ENCODE data around the gene TNFRSF17. TPM values are rescaled to one million over a fixed set of nuclear protein-coding genes. Genes with fewer than 3 reads are reported as not detected.

TNFRSF17 gene
- total and polyA plus RNA-seq, 2 of the 13 experiments (the other 11 are each of a cell fraction or from before 2014, with no cell fraction given): not detected

GRCh38 chr16:11968577-11968976, 3.6 kb downstream of the TNFRSF17 start:
- WGBS (ENCODE audit: low lambda C conversion rate): 57% methylated on average over 3 of the region's 3 CpGs
- Histone ChIP-seq H3K9me3 (ENCODE audit: low read length) (no peaks in the 10 kb centered on the region), H3K9ac (ENCODE audit: insufficient read depth, low read depth, low read length) (no peak overlapping the region), H3K4me3 (replicated peaks in 1 of 3; ENCODE audit: insufficient read depth in 1 of 3, low read depth in 2 of 3, low read length in 3 of 3) (no peak overlapping the region), H3K36me3 (replicated peaks in 1 of 2; ENCODE audit: control insufficient read depth in 1 of 2, insufficient read depth in 2 of 2, low read length in 2 of 2) (no peaks in the 10 kb centered on the region), H3K27me3 (ENCODE audit: control insufficient read depth in 1 of 2, insufficient read depth in 2 of 2, low read length in 2 of 2) (peaks cover 4 to 19% of the 10 kb centered on the region in 2 experiments; a peak in 4 of 5 replicates), H4K20me1 (ENCODE audit: insufficient read depth, low read length) (no peaks in the 10 kb centered on the region), H3K79me2 (ENCODE audit: insufficient read depth, low read length) (no peaks in the 10 kb centered on the region), H2AFZ (ENCODE audit: low read length) (no peak overlapping the region), H3K27ac (ENCODE audit: extremely low read length, insufficient read depth, low read length) (no peak overlapping the region), H3K4me2 (ENCODE audit: low read depth, low read length) (no peak overlapping the region), H3K4me1 (ENCODE audit: insufficient read depth, low read length) (peaks cover 22% of the 10 kb centered on the region)
- FAIRE-seq (no peak), ATAC-seq (no peak), DNase-seq (ENCODE audit: low spot score) (no peak)
- BruUV-seq (replicated peaks): no TSS peak
- TF ChIP-seq, protein P1, sequence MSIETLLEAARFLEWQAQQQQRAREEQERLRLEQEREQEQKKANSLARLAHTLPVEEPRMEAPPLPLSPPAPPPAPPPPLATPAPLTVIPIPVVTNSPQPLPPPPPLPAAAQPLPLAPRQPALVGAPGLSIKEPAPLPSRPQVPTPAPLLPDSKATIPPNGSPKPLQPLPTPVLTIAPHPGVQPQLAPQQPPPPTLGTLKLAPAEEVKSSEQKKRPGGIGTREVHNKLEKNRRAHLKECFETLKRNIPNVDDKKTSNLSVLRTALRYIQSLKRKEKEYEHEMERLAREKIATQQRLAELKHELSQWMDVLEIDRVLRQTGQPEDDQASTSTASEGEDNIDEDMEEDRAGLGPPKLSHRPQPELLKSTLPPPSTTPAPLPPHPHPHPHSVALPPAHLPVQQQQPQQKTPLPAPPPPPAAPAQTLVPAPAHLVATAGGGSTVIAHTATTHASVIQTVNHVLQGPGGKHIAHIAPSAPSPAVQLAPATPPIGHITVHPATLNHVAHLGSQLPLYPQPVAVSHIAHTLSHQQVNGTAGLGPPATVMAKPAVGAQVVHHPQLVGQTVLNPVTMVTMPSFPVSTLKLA (IDR thresholded peaks at IDR 0.05): no peak
- TF ChIP-seq ZNF496 (CRISPR knock-in tag; IDR thresholded peaks at IDR 0.05; ENCODE audit: insufficient replicate concordance) (no peak), MAFK (conservative IDR thresholded peaks at IDR 0.05 in 1 of 2, IDR thresholded peaks at IDR 0.05 in 1 of 2; ENCODE audit: low read length in 2 of 2) (peak; percentile 91 to 93), ZNF670 (CRISPR knock-in tag; IDR thresholded peaks at IDR 0.05; ENCODE audit: borderline replicate concordance) (no peak), MAFF (IDR thresholded peaks at IDR 0.05; ENCODE audit: low read depth, low read length) (peak; percentile 89), ZNF724P (CRISPR knock-in tag; IDR thresholded peaks at IDR 0.05; ENCODE audit: borderline replicate concordance) (no peak), SMAD9 (CRISPR knock-in tag; IDR thresholded peaks at IDR 0.05) (no peak), ZNF646 (CRISPR knock-in tag; IDR thresholded peaks at IDR 0.05) (no peak), AKAP8 (CRISPR knock-in tag; IDR thresholded peaks at IDR 0.05) (no peak), HDAC6 (IDR thresholded peaks at IDR 0.05; ENCODE audit: low read depth, low read length) (no peak), ZBTB8A (CRISPR knock-in tag; IDR thresholded peaks at IDR 0.05; ENCODE audit: borderline replicate concordance, low read depth) (no peak), NR2F6 (IDR thresholded peaks at IDR 0.05) (no peak), NR2F6 (CRISPR knock-in tag; IDR thresholded peaks at IDR 0.05) (no peak), ZNF678 (CRISPR knock-in tag; IDR thresholded peaks at IDR 0.05) (no peak)
- TF ChIP-seq, protein P2, sequence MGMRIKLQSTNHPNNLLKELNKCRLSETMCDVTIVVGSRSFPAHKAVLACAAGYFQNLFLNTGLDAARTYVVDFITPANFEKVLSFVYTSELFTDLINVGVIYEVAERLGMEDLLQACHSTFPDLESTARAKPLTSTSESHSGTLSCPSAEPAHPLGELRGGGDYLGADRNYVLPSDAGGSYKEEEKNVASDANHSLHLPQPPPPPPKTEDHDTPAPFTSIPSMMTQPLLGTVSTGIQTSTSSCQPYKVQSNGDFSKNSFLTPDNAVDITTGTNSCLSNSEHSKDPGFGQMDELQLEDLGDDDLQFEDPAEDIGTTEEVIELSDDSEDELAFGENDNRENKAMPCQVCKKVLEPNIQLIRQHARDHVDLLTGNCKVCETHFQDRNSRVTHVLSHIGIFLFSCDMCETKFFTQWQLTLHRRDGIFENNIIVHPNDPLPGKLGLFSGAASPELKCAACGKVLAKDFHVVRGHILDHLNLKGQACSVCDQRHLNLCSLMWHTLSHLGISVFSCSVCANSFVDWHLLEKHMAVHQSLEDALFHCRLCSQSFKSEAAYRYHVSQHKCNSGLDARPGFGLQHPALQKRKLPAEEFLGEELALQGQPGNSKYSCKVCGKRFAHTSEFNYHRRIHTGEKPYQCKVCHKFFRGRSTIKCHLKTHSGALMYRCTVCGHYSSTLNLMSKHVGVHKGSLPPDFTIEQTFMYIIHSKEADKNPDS (CRISPR knock-in tag; IDR thresholded peaks at IDR 0.05): no peak
- ChIA-PET CTCF (ENCODE audit: low intra/inter-chr PET ratio, low total read pairs) (no interaction called here), POLR2A (interaction anchor here (1.5 kb wide), 1 partner anchor 8 kb away, joined by 12 read pairs; the partner anchor contains the start of gene SNX29)
- in situ Hi-C loops (cut with HindIII; ENCODE audit: extremely low pct_ligation_motif_present, low pct_unique_long_range_greater_than_20kb): no loop called here
- intact Hi-C loops (cut with micrococcal nuclease; ENCODE audit: unreplicated experiment): no loop called here

All from HepG2 (cell line).